ENCODE results near the gene KCNMA1.
"Not testable (repeated sequence)": the region's sequence is repeated elsewhere in the genome, so short reads cannot be mapped to it uniquely, and the experiment has no call there.

The KCNMA1 gene

GRCh38 chr10:77409697-77410471 lies 227.7 kb downstream of the KCNMA1 start:
- no peak for DNase-seq

DNA sequence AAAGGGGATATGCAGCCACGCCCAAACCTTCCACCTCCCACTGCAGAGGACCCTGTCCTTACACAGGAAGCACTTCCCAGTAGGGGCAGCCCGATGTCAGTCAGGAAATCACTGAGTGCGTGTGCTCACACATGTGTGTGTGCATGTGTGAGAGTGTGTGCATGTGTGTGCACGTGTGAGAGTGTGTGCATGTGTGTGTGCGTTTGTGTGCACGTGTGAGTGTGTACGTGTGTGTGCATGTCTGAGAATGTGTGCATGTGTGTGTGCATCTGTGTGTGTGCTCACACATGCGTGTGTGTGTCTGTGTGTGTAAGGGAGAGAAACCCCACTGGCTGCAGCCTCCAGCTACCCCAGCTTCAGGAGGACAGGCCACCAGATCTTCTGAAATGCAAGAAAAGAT lies 229.3 kb downstream of the KCNMA1 start:
- no peak for DNase-seq

DNA sequence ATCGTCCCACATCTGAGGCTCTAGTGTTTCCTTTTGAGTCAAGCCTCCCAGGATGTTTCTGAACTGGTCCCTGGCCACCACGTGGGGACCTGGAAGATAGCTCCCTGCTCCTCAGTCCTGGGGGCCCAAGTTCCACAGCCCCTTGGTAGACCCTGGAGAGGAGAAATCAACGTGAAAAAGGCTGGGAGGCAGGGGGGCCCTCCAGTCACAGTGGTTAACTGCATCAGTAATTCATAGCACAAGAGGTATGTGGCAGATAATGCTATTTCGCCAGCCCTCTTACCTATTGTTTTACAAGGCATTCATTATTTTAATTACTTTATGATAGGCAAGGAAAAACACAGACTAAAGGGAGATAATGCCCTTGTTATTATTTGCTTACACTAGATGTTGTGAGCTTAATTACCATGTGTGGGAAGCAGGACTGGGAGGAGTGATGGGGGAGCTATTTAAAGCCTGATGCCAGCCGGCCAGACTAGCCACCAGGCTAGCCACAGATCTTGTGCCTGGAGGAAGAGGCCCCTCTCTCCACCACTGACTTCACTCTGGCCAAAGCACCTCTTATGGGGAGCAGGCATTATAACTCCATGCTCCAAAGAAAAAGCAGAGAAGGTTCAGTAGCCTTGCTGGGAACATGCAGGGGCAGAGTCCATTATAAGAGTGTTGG lies 230.7 kb downstream of the KCNMA1 start:
- no peak for DNase-seq

GRCh38 chr10:77405771-77406241 lies 231.8 kb downstream of the KCNMA1 start:
- DNase-seq, result peak; percentile 28

DNA sequence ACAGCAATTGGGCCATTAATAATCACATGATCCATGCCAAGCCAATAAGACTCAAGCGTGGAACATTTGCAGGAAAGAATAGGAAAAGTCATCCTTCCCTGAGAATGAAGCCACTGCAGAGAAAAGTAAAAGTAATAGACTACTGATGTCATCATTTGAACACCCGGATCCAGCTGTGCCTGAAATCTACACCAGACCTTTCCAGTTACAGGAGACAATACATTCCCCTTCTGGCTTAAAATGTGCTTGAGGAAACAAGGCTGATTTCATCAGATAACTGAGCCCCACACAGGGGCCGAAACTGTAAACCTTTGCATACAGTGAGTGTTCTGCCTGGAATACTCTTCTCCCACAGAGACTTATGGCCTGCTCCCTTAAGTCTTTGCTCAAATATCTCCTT lies 232.8 kb downstream of the KCNMA1 start:
- DNase-seq, result no peak

GRCh38 chr10:77403761-77404160 lies 233.8 kb downstream of the KCNMA1 start:
- no peak for DNase-seq

DNA sequence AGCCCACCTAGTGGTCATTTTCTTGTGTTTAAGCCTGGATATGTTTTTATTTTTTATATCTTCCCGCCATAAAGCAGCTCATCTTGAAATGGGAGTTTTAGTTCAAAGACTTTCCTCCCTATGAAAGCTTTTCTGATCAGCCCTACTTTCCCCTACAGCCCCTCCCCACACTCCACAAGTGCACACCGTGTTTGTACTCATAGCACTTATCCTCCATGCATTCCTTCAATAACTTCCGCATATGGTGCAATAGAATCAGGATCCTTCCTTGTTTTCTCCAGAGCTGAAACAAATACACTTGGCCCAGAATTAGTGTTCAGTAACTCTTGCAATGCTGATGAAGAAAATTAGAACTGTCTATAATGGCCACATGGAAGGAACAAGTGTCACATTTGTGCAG lies 235.9 kb downstream of the KCNMA1 start:
- DNase-seq, result no peak

- DNase-seq, result no peak
Measured at GRCh38 chr10:77400033-77400432, 237.6 kb downstream of the KCNMA1 start.

DNA sequence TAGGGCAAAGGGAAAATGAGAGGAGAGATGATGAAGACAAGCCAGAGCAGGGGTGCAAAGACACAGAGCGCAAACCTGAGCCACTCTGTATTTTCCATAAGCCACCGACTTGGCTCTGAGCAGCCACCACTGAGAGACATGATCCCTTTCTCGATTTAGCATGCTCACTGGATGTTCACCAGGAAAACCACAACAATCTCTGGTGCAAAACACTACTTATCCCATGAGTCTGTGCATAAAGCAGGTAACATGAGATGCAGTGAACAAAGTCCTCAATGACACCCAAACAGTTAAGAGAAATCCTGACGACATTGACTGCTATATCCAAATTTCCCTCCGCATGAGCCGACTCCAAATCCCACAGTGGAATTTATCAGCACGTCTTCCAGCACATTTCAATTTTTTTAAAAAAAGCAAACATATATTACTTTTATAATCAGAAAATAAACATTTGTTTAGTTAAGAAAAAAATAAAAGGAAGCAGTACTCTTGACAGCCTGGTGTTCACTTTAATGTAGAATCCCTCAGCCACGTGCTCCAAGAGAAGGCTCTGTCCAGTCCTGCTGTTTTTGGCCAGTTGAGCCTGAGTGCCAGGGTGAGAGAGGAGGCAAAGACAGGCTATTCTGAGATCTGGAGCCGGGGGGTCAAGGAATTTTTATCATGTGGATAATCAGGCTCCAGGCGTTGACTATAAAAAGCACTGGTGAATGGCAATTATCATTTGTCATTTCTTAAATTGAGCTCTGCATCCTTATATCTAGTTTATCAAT lies 238.4 kb downstream of the KCNMA1 start:
- DNase-seq, result no peak

GRCh38 chr10:77398558-77398957 lies 239.1 kb downstream of the KCNMA1 start:
- no peak for DNase-seq

GRCh38 chr10:77397103-77397502 lies 240.5 kb downstream of the KCNMA1 start:
- no peak for DNase-seq

GRCh38 chr10:77396290-77396689 lies 241.3 kb downstream of the KCNMA1 start:
- no peak for DNase-seq

DNA sequence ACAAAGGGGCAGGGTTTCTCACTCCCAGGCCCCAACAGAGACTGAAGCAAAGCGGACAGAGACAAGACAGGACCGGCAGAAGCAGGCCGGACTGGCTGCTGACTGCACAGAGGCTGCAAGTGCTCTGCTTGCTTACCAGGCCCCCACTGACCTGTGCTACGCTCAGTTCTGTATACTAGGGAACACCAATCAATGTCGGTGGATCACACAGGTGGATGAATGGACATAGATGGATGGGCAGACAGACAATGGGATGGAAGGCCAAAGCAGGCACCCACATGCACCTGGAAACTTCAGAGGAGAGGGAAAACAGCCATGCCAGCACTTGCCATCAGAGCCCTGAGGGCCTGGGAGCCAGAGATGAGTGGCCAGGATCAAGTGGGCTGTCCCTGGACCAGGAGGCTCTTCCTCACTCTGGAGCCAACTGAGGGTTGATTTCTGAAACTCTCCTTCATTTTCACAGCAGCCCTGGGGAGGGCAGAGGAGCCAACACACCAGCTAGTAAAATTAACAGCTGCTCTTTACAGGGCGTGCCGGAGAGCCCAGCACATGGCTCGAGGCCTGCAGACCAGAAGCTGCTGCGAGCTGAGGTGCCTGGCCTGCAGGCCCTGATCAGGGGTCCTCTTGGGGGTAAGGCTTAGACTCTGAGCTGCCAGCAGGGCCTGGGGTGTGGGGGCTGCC lies 243.6 kb downstream of the KCNMA1 start:
- no peak for DNase-seq

DNA sequence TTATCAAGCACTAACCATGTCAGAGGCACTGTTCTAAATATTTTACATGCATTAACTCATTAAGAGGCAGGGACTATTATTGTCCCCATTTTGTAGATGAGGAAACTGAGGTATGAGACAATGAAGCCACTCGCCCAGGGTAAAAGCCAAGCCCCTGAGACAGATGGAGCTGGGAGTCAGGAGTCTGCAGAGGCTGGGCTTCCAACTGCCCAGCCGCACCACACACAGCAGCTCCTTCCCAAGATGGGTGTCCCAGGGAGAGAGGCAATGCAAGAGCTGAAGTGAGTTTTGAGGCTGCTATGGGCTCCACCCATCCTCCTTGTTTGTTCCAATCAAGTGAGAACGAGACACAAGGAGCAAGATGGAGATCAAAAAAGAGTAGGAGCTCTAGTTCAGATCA lies 244.2 kb downstream of the KCNMA1 start:
- DNase-seq, result no peak

DNA sequence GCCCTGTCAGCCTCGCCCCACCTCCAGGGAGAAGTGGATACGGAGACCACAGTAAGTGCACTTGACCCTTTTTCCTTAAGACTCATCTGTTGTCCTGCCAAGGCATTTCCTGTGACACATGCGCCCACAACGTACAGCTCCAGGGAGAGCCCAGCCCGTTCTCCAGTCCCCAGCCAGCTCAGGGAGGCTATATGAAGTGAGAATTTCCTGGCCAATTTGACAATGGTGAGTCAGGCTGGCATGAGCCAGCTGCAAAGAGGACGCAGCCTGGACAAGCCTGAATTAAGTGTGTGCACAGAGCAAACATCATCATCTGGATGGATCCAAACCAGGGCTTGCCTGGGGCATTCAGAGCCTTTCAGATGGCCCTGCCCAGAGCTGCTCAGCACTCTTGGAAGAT lies 244.8 kb downstream of the KCNMA1 start:
- no peak for DNase-seq

DNA sequence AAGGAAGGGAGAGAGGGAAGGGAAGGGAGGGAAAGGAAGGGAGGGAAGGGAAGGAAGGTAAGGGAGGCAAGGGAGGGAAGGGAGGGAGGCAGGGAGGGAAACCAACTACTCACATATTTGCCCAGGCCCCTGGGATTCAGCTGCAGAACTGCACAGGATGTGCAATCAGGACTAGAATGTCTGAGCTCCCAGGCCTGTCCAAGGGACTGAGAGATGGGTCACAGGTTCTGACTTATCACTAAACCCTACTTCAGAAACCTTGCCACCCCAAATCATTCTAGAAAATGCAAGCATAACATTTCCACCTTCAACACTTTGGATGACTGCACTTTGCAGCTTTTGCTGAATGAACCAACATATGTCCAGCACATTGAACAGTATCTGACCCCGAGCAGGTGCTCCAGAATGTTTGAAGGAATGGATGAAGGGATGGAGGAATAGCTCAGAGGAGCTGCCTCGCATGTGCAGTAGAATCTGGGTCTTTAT lies 245.3 kb downstream of the KCNMA1 start:
- no peak for DNase-seq

DNA sequence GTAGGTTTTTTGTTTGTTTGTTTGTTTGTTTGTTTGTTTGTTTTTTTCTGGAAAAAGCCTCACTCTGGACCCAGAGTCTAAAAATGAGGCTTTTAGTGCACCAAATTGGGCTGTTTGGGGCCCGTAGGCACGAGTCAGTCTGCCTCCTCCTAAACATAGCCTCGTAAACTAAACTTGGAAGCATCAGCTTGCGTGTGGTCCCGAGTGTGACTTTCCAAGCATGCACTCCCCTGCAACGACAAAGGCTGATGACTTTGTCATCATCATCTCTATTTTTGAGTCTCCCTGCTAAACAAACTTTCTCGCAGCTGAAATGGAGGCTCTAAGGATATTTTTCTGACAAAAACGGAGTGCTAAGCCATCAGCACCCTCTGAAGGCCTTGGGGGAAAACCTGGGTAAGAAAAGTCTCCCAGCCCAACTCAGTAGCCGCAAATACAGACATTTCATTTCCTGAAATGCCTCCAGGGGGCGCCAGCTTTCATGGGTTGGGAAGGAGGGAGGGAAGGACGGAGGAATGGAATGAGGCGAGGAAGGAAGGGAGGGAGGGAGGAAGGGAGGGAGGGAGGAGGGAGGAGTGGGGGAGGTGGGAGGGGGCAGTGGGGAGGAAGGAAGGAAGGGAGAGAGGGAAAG lies 245.9 kb downstream of the KCNMA1 start:
- peak; percentile 53 for DNase-seq

DNA sequence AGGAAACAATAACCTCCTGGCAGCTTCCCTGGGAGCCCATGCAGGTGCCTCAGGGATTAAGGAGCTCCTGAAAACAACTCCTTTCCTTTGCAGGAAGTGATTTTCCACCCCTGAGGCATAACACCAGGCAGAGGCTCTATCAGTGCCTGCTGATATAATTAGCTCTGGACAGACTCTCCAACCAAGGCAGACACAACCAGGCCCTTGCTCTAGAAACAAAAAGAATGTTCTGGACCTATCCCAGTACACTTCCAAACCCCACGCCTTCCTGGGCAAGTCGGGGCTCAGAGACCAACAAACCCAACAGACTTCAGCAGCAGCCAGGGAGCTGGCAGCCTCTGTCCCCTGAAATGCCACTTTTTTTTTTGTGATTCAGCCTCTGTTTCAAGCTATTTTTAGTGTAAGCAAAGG lies 247.1 kb downstream of the KCNMA1 start:
- no peak for DNase-seq

GRCh38 chr10:77388571-77389100 lies 249.0 kb downstream of the KCNMA1 start:
- DNase-seq, result no peak

DNA sequence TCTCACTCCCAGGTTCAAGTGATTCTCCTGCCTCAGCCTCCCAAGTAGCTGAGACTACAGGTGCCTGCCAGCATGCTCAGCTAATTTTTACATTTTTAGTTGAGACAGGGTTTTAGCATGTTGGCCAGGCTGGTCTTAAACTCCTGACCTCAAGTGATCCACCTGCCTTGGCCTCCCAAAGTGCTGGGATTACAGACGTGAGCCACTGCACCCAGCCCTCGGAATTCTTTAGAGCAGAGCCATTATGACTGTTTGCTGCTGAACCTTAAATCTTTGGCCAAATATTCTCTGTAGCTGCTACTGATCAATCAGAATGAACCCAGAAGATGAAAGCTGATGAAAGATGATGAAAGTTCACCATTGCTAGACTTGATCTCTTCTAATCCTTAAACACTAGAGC lies 249.9 kb downstream of the KCNMA1 start:
- not testable (repeated sequence) for DNase-seq

GRCh38 chr10:77387247-77387646 lies 250.4 kb downstream of the KCNMA1 start:
- no peak for DNase-seq

- DNase-seq, result peak; percentile 6
Measured at GRCh38 chr10:77386838-77387237, 250.8 kb downstream of the KCNMA1 start.

Data from inflammatory macrophage treated with lipopolysaccharide for 4 hours (primary cell).